DMS153 treated with DMSO at 0.1 percent for 48 hours (cell line): Measurements from ENCODE around the gene RNF4.
"Not testable (repeated sequence)": the region's sequence is repeated elsewhere in the genome, so short reads cannot be mapped to it uniquely, and the experiment has no call there.

Source experiments
- DNase-seq: peaks from one replicate; lab custom pipeline; 2025; ENCODE audit not compliant: unreplicated experiment; lab: John Stamatoyannopoulos, UW

The RNF4 gene

GRCh38 chr4:2485956-2486355 lies 17.1 kb downstream of the RNF4 start:
- DNase-seq = no peak

GRCh38 chr4:2486981-2487380 lies 18.1 kb downstream of the RNF4 start:
- no peak for DNase-seq

- DNase-seq = no peak
Measured at GRCh38 chr4:2487632-2488031, 18.7 kb downstream of the RNF4 start.

- DNase-seq = no peak
Measured at GRCh38 chr4:2489081-2489805, 20.3 kb downstream of the RNF4 start.

- no peak for DNase-seq
Measured at GRCh38 chr4:2489841-2490552, 21.1 kb downstream of the RNF4 start.

GRCh38 chr4:2492970-2493369 lies 24.1 kb downstream of the RNF4 start:
- DNase-seq = no peak

GRCh38 chr4:2494992-2495391 lies 26.1 kb downstream of the RNF4 start:
- DNase-seq = no peak

- DNase-seq = no peak
Measured at GRCh38 chr4:2497324-2497723, 28.4 kb downstream of the RNF4 start.

GRCh38 chr4:2497931-2498330 lies 29.0 kb downstream of the RNF4 start:
- DNase-seq = no peak

- DNase-seq = no peak
Measured at GRCh38 chr4:2500547-2500946, 31.6 kb downstream of the RNF4 start.

- no peak for DNase-seq
Measured at GRCh38 chr4:2501034-2501594, 32.2 kb downstream of the RNF4 start.

- DNase-seq = no peak
Measured at GRCh38 chr4:2503809-2504208, 34.9 kb downstream of the RNF4 start.

GRCh38 chr4:2507259-2507658 lies 38.4 kb downstream of the RNF4 start:
- no peak for DNase-seq

GRCh38 chr4:2507855-2508254 lies 38.9 kb downstream of the RNF4 start:
- no peak for DNase-seq

- DNase-seq = no peak
Measured at GRCh38 chr4:2510351-2511259, 41.7 kb downstream of the RNF4 start.

GRCh38 chr4:2511645-2512131 lies 42.8 kb downstream of the RNF4 start:
- no peak for DNase-seq

GRCh38 chr4:2512396-2513135 lies 43.7 kb downstream of the RNF4 start:
- no peak for DNase-seq

GRCh38 chr4:2514193-2514592 lies 45.3 kb downstream of the RNF4 start:
- not testable (repeated sequence) for DNase-seq

GRCh38 chr4:2514944-2515343 lies 46.0 kb downstream of the RNF4 start:
- not testable (repeated sequence) for DNase-seq

- DNase-seq = no peak
Measured at GRCh38 chr4:2515830-2516550, 47.1 kb downstream of the RNF4 start.
